ENCODE results near the gene PRKCH. TPM values are rescaled to one million over a fixed set of nuclear protein-coding genes. Genes with fewer than 3 reads are reported as not detected.

PRKCH gene
- total RNA-seq, 3 donors from 2014 or later: 12.3 to 15.4 (median 14.8) TPM

DNA sequence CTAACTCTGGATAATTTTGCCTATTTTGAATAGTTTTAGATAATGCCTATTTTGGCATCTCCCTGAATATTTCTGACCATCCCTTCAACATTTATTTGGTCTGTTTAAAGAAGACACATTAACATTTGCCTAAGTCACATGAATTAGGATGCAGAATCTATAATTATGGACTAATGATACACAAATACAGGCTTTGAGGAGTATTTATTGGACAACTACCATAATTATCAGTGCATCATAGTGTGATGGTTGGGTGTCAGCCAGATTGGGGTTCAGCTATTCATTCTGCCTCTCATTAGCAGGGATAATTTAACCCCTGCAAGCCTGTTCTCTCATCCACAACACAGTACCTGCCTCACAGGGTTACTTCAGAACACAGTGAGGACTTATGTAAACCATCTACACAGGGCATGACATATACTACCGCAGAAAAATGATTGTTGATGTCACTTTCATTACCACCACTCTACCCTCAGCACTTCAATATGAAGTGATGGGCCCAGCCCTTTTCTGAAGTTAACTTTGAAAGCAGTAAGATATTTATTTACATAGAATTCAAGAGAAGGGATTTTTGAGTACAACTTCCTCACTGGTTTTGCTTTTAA, 14.4 kb downstream of the PRKCH start:
- no peaks in the 10 kb centered on the region for H3K4me1 ChIP-seq (ENCODE audit: low read depth)
- DNase-seq (no peak), ATAC-seq (peak; percentile 49)
- no peak overlapping the region for H3K4me3 ChIP-seq
- no peaks in the 10 kb centered on the region for H3K36me3 ChIP-seq (ENCODE audit: low read depth)
- no peaks in the 10 kb centered on the region for H3K9me3 ChIP-seq
- TF ChIP-seq, protein P1, sequence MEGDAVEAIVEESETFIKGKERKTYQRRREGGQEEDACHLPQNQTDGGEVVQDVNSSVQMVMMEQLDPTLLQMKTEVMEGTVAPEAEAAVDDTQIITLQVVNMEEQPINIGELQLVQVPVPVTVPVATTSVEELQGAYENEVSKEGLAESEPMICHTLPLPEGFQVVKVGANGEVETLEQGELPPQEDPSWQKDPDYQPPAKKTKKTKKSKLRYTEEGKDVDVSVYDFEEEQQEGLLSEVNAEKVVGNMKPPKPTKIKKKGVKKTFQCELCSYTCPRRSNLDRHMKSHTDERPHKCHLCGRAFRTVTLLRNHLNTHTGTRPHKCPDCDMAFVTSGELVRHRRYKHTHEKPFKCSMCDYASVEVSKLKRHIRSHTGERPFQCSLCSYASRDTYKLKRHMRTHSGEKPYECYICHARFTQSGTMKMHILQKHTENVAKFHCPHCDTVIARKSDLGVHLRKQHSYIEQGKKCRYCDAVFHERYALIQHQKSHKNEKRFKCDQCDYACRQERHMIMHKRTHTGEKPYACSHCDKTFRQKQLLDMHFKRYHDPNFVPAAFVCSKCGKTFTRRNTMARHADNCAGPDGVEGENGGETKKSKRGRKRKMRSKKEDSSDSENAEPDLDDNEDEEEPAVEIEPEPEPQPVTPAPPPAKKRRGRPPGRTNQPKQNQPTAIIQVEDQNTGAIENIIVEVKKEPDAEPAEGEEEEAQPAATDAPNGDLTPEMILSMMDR (IDR thresholded peaks at IDR 0.05): no peak
- intact Hi-C loops (cut with DNase I, micrococcal nuclease): no loop called here

DNA sequence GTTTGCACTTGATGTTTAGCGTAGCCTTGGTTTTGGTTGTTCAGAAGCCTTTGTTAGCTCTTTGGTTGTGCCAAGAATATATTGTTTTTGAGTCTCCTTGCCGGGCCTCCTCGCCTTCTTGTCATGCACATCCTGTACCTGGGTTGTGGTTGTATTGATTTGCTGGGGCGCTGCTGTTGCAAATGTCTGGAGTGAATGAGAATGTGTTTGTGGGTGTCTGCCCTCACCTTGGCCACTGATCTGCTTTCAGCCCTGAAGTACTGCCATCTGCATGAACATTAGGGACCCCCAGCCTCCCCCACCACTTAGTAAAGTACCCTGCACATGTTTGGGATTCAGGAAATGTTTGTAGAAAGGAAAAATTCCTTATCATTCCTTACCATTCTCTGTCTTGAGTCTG, 16.5 kb downstream of the PRKCH start:
- TF ChIP-seq, protein P1 (IDR thresholded peaks at IDR 0.05): no peak
- Histone ChIP-seq H3K4me3 (no peak overlapping the region), H3K9me3 (no peaks in the 10 kb centered on the region), H3K4me1 (ENCODE audit: low read depth) (no peaks in the 10 kb centered on the region), H3K36me3 (ENCODE audit: low read depth) (no peaks in the 10 kb centered on the region)
- ATAC-seq: peak; percentile 66
- DNase-seq: peak in 2 of 3 donors; percentile 30 to 59
- intact Hi-C loops (cut with DNase I, micrococcal nuclease): no loop called here

DNA sequence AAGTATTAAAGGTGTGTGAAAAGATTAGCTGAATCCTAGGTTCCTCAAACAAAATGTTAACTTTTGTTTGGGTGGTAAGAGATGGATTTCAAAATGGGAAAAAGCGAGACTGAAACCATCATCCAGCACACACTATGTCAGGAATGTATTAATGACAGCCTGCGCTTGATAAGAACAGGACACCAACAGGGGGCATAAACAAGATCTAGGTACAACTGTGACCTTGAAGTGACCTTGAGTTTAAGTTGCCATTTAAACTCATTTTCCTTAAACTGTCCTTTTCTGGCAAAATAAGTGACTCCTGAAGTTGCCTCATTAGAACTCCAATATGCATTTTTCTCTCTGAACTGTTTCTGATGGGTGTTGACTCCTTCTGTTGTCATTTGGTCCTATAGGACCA, 17.1 kb downstream of the PRKCH start:
- intact Hi-C loops (cut with DNase I, micrococcal nuclease): no loop called here
- Histone ChIP-seq H3K9me3 (no peaks in the 10 kb centered on the region), H3K4me3 (no peak overlapping the region), H3K4me1 (ENCODE audit: low read depth) (no peaks in the 10 kb centered on the region), H3K36me3 (ENCODE audit: low read depth) (no peaks in the 10 kb centered on the region)
- TF ChIP-seq, protein P1 (IDR thresholded peaks at IDR 0.05): no peak
- ATAC-seq (no peak), DNase-seq (no peak)

DNA sequence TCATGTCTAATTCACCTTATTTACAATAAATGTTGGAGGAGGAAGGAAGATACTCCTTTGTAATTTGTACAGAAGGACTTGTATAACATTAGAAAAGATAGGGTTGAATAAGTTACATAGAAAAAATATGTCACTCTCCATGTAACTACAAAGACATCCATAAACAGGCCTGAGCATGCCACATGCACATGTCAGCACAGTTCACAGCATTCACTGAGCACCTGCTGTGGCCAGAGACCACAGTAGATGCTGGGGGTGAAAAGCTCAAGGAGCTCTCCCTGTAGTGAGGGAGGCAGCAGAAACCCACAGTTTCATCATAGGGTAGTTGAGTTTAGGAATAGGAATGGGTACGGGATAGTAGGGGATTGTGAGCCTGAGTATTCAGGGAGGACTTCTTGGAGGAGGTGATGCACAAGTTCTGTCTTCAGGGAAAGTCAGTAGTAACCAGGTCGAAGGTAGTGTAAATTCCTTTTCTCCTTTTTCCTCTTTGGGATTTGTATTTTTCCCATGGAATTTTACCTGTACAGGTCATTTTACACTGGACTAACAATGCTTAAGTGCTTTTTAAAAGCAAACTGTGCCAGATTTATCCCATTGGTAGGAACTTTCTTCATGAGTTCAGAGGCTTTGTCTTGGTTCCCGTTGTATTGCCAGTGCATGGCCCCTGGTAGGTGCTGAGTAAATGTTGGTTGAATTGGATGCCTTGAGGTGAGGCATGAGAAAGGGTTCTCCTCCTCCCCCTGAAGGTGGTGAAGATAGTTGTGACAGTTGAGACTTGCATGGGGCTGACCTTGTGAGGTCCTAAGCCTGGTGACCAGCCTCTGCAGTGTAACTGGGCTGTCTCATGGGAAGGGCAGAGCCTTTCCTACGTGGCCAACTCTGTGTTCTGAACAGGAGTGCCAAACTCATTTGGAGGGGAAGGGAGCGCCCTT, 20.2 kb downstream of the PRKCH start:
- ATAC-seq: no peak
- Histone ChIP-seq H3K4me3 (no peak overlapping the region), H3K4me1 (ENCODE audit: low read depth) (no peaks in the 10 kb centered on the region), H3K9me3 (no peaks in the 10 kb centered on the region), H3K36me3 (ENCODE audit: low read depth) (no peaks in the 10 kb centered on the region)
- intact Hi-C loops (cut with DNase I, micrococcal nuclease): no loop called here
- TF ChIP-seq, protein P1 (IDR thresholded peaks at IDR 0.05): no peak
- DNase-seq: no peak

DNA sequence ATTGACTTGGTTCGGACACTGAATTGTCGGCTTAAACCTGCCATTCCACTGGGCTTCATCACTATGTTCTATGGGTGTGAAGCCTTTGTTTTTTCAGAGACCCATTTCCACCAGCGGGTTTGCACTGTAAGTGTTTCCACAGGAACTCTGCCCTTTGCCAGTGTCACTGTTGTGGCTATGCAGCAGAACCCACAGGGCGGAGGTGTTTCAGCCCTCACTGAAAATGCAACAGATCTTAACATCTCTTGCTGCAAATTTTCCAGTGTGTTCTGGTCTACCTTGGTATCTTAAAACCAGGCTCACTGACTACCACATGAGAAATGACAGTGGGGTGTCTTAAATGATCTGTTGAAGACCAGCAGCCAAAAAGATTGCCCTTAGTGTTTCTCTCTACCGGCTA, 21.1 kb downstream of the PRKCH start:
- Histone ChIP-seq H3K9me3 (no peaks in the 10 kb centered on the region), H3K36me3 (ENCODE audit: low read depth) (no peaks in the 10 kb centered on the region), H3K4me1 (ENCODE audit: low read depth) (no peaks in the 10 kb centered on the region), H3K4me3 (no peak overlapping the region)
- peak in 2 of 3 donors; percentile 41 to 55 for DNase-seq
- intact Hi-C loops (cut with DNase I, micrococcal nuclease): no loop called here
- ATAC-seq: peak; percentile 64
- TF ChIP-seq, protein P1 (IDR thresholded peaks at IDR 0.05): no peak
